ENCODE data around the gene CHD1. TPM values are rescaled to one million over a fixed set of nuclear protein-coding genes. Genes with fewer than 3 reads are reported as not detected.

The CHD1 gene
- total RNA-seq, 4 donors from 2014 or later, result 27.4 to 149 (median 63.6) TPM

GRCh38 chr5:98877600-98877999 lies 51.2 kb downstream of the CHD1 start:
- Histone ChIP-seq H3K4me3 (no peak overlapping the region), H3K4me1 (no peaks in the 10 kb centered on the region), H3K27me3 (no peaks in the 10 kb centered on the region), H3K9me3 (no peaks in the 10 kb centered on the region), H3K36me3 (no peaks in the 10 kb centered on the region), H3K27ac (no peak overlapping the region)
- intact Hi-C loops (cut with DNase I; ENCODE audit: low total_unique reads), result no loop called here
- no peak for DNase-seq
- TF ChIP-seq POLR2A (IDR thresholded peaks at IDR 0.05) (no peak), CTCF (IDR thresholded peaks at IDR 0.05) (no peak)

DNA sequence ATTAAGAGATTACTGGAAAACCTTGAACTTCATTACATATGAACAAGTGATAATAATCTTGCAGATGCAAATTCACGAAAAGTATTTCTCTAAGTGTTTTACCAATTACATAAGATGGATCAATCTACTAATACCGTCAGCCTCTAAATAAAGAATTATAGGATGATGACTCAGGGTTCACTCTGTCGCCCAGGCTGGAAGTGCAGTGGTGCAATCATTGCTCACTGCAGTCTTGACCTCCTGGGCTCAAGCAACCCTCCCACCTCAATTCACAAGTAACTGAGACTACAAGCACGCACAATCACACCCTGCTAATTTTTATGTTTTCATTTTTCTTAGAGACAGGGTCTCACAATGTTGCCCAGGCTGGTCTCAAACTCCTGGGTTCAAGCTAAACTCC lies 56.1 kb downstream of the CHD1 start:
- TF ChIP-seq CTCF (IDR thresholded peaks at IDR 0.05) (no peak), POLR2A (IDR thresholded peaks at IDR 0.05) (no peak)
- DNase-seq, result no peak
- intact Hi-C loops (cut with DNase I; ENCODE audit: low total_unique reads), result no loop called here
- H3K27ac ChIP-seq, result no peak overlapping the region
- H3K4me3 ChIP-seq, result no peak overlapping the region
- H3K9me3 ChIP-seq, result no peaks in the 10 kb centered on the region
- H3K4me1 ChIP-seq, result no peaks in the 10 kb centered on the region
- no peaks in the 10 kb centered on the region for H3K36me3 ChIP-seq
- H3K27me3 ChIP-seq, result no peaks in the 10 kb centered on the region

- Histone ChIP-seq H3K9me3 (no peaks in the 10 kb centered on the region), H3K4me3 (no peak overlapping the region), H3K4me1 (no peaks in the 10 kb centered on the region), H3K36me3 (no peaks in the 10 kb centered on the region), H3K27ac (no peak overlapping the region), H3K27me3 (no peaks in the 10 kb centered on the region)
- intact Hi-C loops (cut with DNase I; ENCODE audit: low total_unique reads), result no loop called here
- DNase-seq, result no peak
- no peak for TF ChIP-seq POLR2A (IDR thresholded peaks at IDR 0.05)
- TF ChIP-seq CTCF (IDR thresholded peaks at IDR 0.05), result no peak
Measured at GRCh38 chr5:98865690-98866089, 63.1 kb downstream of the CHD1 start.

DNA sequence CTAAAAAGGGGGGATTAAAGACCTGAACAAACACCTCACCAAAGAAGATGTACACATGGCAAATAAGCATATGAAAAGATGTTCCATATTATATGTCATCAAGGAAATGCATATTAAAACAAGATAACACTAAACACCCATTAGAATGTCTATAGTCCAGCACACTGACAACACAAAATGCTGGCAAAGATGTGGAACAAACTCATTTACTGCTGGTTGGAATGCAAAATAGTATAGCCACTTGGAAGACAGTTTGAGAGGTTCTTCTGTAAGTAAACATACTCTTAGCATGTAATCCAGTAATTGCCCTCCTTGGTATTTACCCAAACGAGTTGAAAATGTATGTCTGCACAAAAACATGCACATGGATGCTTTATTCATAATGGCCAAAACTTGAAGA lies 81.8 kb downstream of the CHD1 start:
- Histone ChIP-seq H3K4me1 (no peaks in the 10 kb centered on the region), H3K9me3 (no peaks in the 10 kb centered on the region), H3K36me3 (no peaks in the 10 kb centered on the region), H3K27me3 (no peaks in the 10 kb centered on the region), H3K27ac (no peak overlapping the region), H3K4me3 (no peak overlapping the region)
- TF ChIP-seq CTCF (IDR thresholded peaks at IDR 0.05) (no peak), POLR2A (IDR thresholded peaks at IDR 0.05) (no peak)
- no peak for DNase-seq
- intact Hi-C loops (cut with DNase I; ENCODE audit: low total_unique reads), result no loop called here

- no peaks in the 10 kb centered on the region for H3K9me3 ChIP-seq
- no peak overlapping the region for H3K27ac ChIP-seq
- TF ChIP-seq POLR2A (IDR thresholded peaks at IDR 0.05) (no peak), CTCF (IDR thresholded peaks at IDR 0.05) (no peak)
- no peaks in the 10 kb centered on the region for H3K27me3 ChIP-seq
- DNase-seq, result no peak
- no peaks in the 10 kb centered on the region for H3K4me1 ChIP-seq
- no peaks in the 10 kb centered on the region for H3K36me3 ChIP-seq
- intact Hi-C loops (cut with DNase I; ENCODE audit: low total_unique reads), result no loop called here
- no peak overlapping the region for H3K4me3 ChIP-seq
Measured at GRCh38 chr5:98846520-98846919, 82.3 kb downstream of the CHD1 start.

Measured in uterus (tissue), 4 donors.